Esophagus muscularis mucosa (tissue), 4 donors: Measurements from ENCODE around the gene TRMT61B.

Source experiments
- CTCF ChIP-seq, 3 experiments: fragments of 200-600 bp in 2 of 3; fragments of 450-650 bp in 1 of 3; sonication (generic) in 2 of 3; IDR thresholded peaks; one replicate each; pipeline ENCODE4 v1.5.1; 2017 to 2019; ENCODE audit warnings: antibody characterized with exemption in 3 of 3, mild to moderate bottlenecking in 2 of 3, moderate library complexity in 1 of 3
- EP300 ChIP-seq: sonication (generic); formaldehyde crosslinking; IDR thresholded peaks from one replicate; pipeline ENCODE4 v1.6.1; 2017; ENCODE audit warnings: antibody characterized with exemption
- POLR2A ChIP-seq: fragments of 450-650 bp; IDR thresholded peaks from one replicate; pipeline ENCODE4 v1.6.1; 2017; ENCODE audit warnings: antibody characterized with exemption, moderate library complexity, mild to moderate bottlenecking, low read depth

DNA sequence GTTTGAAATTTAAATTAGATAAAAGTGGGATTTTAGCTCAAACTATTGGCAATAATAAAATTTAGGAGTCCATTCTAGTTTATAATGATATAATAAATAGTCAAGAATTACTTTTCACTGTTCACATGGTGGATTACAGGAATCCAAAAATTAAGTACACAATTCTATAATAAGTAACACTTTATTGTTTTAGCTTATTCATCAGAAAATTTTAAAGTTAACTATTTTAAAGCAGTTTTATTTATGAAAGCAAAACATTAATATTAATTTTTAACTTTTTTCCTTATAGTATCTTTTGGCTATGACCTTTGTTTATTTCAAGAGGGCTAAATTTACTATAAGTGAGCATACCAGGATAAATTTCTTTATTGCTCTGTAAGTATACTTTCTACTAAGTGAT lies 48.1 kb downstream of the TRMT61B start:
- TF ChIP-seq CTCF (IDR thresholded peaks at IDR 0.05), result no peak
- no peak for TF ChIP-seq POLR2A
- TF ChIP-seq EP300, result no peak
